Activated CD8-positive, alpha-beta memory T cell treated with anti-CD3 and anti-CD28 coated beads, Interleukin-2, amount 50 U/mL, for 24 hours (primary cell): ENCODE results near the gene SRC.

Experiments
- DNase-seq: peaks from one replicate; pipeline ENCODE4 v3.0.0-alpha.2; 2020; ENCODE audit errors: extremely low read depth

SRC gene

GRCh38 chr20:37426106-37426505, 80.2 kb downstream of the SRC start:
- no peak for DNase-seq

- no peak for DNase-seq
Measured at GRCh38 chr20:37426978-37427377, 81.0 kb downstream of the SRC start.

- no peak for DNase-seq
Measured at GRCh38 chr20:37430044-37430443, 84.1 kb downstream of the SRC start.

GRCh38 chr20:37430778-37431460, 85.0 kb downstream of the SRC start:
- no peak for DNase-seq

- no peak for DNase-seq
Measured at GRCh38 chr20:37431786-37432185, 85.8 kb downstream of the SRC start.

- no peak for DNase-seq
Measured at GRCh38 chr20:37432606-37433005, 86.7 kb downstream of the SRC start.

- no peak for DNase-seq
Measured at GRCh38 chr20:37435607-37436006, 89.7 kb downstream of the SRC start.

- no peak for DNase-seq
Measured at GRCh38 chr20:37436527-37437186, 90.7 kb downstream of the SRC start.

- no peak for DNase-seq
Measured at GRCh38 chr20:37437676-37438075, 91.7 kb downstream of the SRC start.

GRCh38 chr20:37438464-37439222, 92.7 kb downstream of the SRC start:
- no peak for DNase-seq

- DNase-seq = no peak
Measured at GRCh38 chr20:37439223-37439933, 93.4 kb downstream of the SRC start.

- no peak for DNase-seq
Measured at GRCh38 chr20:37441023-37441422, 95.1 kb downstream of the SRC start.

GRCh38 chr20:37442547-37442946, 96.6 kb downstream of the SRC start:
- no peak for DNase-seq

- no peak for DNase-seq
Measured at GRCh38 chr20:37442986-37443385, 97.0 kb downstream of the SRC start.

- DNase-seq = no peak
Measured at GRCh38 chr20:37443596-37443995, 97.7 kb downstream of the SRC start.

GRCh38 chr20:37445041-37445440, 99.1 kb downstream of the SRC start:
- no peak for DNase-seq

GRCh38 chr20:37446286-37447032, 100.5 kb downstream of the SRC start:
- DNase-seq = no peak

- DNase-seq = no peak
Measured at GRCh38 chr20:37447688-37448087, 101.7 kb downstream of the SRC start.

- DNase-seq = no peak
Measured at GRCh38 chr20:37449276-37449675, 103.3 kb downstream of the SRC start.

GRCh38 chr20:37450344-37450743, 104.4 kb downstream of the SRC start:
- DNase-seq = no peak

- DNase-seq = no peak
Measured at GRCh38 chr20:37451616-37452015, 105.7 kb downstream of the SRC start.

GRCh38 chr20:37452236-37452635, 106.3 kb downstream of the SRC start:
- DNase-seq = no peak
